ENCODE measurements around the gene CLIC2. TPM values are rescaled to one million over a fixed set of nuclear protein-coding genes. Genes with fewer than 3 reads are reported as not detected.
A peak's percentile ranks its signal among the peaks of the same experiment; 100 is the strongest.
"Not testable (repeated sequence)": the region's sequence is repeated elsewhere in the genome, so short reads cannot be mapped to it uniquely, and the experiment has no call there.

Gene CLIC2
- polyA plus RNA-seq, result 1 to 10 TPM in 3 of 4 donors, under 1 TPM in 1; 0.89 to 9.9 (median 5.8) TPM
- long read RNA-seq, donor 1, transcript CLIC2-202 (6 exons, 2,655 nt), result major isoform, 5 of 252 reads
- long read RNA-seq, donor 1, partial matches to known transcripts, result 247 of 252 reads
- long read RNA-seq, donor 1, other reads (novel, unspliced or antisense), result 0 of 252 reads
- long read RNA-seq, donor 2, partial matches to known transcripts, result 0 of 2 reads
- long read RNA-seq, donor 2, other reads (novel, unspliced or antisense), result 0 of 2 reads
- long read RNA-seq, donor 3, partial matches to known transcripts, result 42 of 43 reads
- long read RNA-seq, donor 3, other reads (novel, unspliced or antisense), result 0 of 43 reads
- long read RNA-seq, donor 4, result 0 reads
- long read RNA-seq, donor 5, result 0 reads
- long read RNA-seq, donor 6, partial matches to known transcripts, result 0 of 1 reads
- long read RNA-seq, donor 6, other reads (novel, unspliced or antisense), result 0 of 1 reads
- long read RNA-seq, donor 7, partial matches to known transcripts, result 0 of 3 reads
- long read RNA-seq, donor 7, other reads (novel, unspliced or antisense), result 0 of 3 reads
- long read RNA-seq, donor 8, result 0 reads
- long read RNA-seq, donor 9, result 0 reads
- long read RNA-seq, donor 10, partial matches to known transcripts, result 0 of 2 reads
- long read RNA-seq, donor 10, other reads (novel, unspliced or antisense), result 0 of 2 reads

- DNase-seq, result peak; percentile 1 to 4
- H3K9me3 ChIP-seq (ENCODE audit: control insufficient read depth in 2 of 2, insufficient read depth in 1 of 2, low read depth in 1 of 2, low read length in 1 of 2), result no peaks in the 10 kb centered on the region
- no peaks in the 10 kb centered on the region for H3K4me1 ChIP-seq (ENCODE audit: control insufficient read depth in 3 of 3, insufficient read depth in 2 of 3, low read depth in 1 of 3, low read length in 2 of 3)
- 33 to 37% (median 36%) methylated on average over 5 of the region's 5 CpGs for WGBS, 3 donors
- H3K27ac ChIP-seq (ENCODE audit: low read depth in 1 of 3, low read length in 2 of 3), result peak within 1 kb of the TSS in 1 of 3 donors; percentile 72
- H3K4me3 ChIP-seq (ENCODE audit: low read depth in 1 of 3, low read length in 3 of 3), result no peak within 1 kb of the TSS
- H3K36me3 ChIP-seq (ENCODE audit: control insufficient read depth in 3 of 3, insufficient read depth in 2 of 3, low read depth in 1 of 3, low read length in 3 of 3), result no peaks in the 10 kb centered on the region
- no peak for FAIRE-seq
- no peaks in the 10 kb centered on the region for H3K27me3 ChIP-seq (ENCODE audit: control insufficient read depth in 3 of 3, insufficient read depth in 3 of 3, low read length in 3 of 3)
Measured at GRCh38 chrX:155334486-155335336, at the start of gene CLIC2. CLIC2 (minus strand) TSS chrX:155334614; CDS start chrX:155334427, 187 bp downstream.

- H3K27me3 ChIP-seq (ENCODE audit: control insufficient read depth in 3 of 3, insufficient read depth in 3 of 3, low read length in 3 of 3); H3K27ac ChIP-seq (ENCODE audit: low read depth in 1 of 3, low read length in 2 of 3); FAIRE-seq; H3K4me3 ChIP-seq (ENCODE audit: low read depth in 1 of 3, low read length in 3 of 3); H3K9me3 ChIP-seq (ENCODE audit: control insufficient read depth in 2 of 2, insufficient read depth in 1 of 2, low read depth in 1 of 2, low read length in 1 of 2); DNase-seq; H3K36me3 ChIP-seq (ENCODE audit: control insufficient read depth in 3 of 3, insufficient read depth in 2 of 3, low read depth in 1 of 3, low read length in 3 of 3); H3K4me1 ChIP-seq (ENCODE audit: control insufficient read depth in 3 of 3, insufficient read depth in 2 of 3, low read depth in 1 of 3, low read length in 2 of 3): not testable (repeated sequence)
- WGBS, 3 donors, result no CpG with 5 or more reads among the region's 64 CpGs
Measured at GRCh38 chrX:155382529-155382967, 48.1 kb upstream of the CLIC2 start.

GRCh38 chrX:155381843-155382528 is 47.6 kb upstream of the CLIC2 start, which contains the start of gene F8A2:
F8A2 (plus strand) TSS chrX:155382095; CDS start chrX:155382115, 20 bp downstream.
- not testable (repeated sequence) for H3K4me3 ChIP-seq (ENCODE audit: low read depth in 1 of 3, low read length in 3 of 3); H3K9me3 ChIP-seq (ENCODE audit: control insufficient read depth in 2 of 2, insufficient read depth in 1 of 2, low read depth in 1 of 2, low read length in 1 of 2); H3K27me3 ChIP-seq (ENCODE audit: control insufficient read depth in 3 of 3, insufficient read depth in 3 of 3, low read length in 3 of 3); FAIRE-seq; H3K4me1 ChIP-seq (ENCODE audit: control insufficient read depth in 3 of 3, insufficient read depth in 2 of 3, low read depth in 1 of 3, low read length in 2 of 3); H3K27ac ChIP-seq (ENCODE audit: low read depth in 1 of 3, low read length in 2 of 3); H3K36me3 ChIP-seq (ENCODE audit: control insufficient read depth in 3 of 3, insufficient read depth in 2 of 3, low read depth in 1 of 3, low read length in 3 of 3); DNase-seq
- WGBS, 3 donors, result no CpG with 5 or more reads among the region's 90 CpGs

GRCh38 chrX:155379802-155380201 is 45.4 kb upstream of the CLIC2 start:
- H3K27me3 ChIP-seq (ENCODE audit: control insufficient read depth in 3 of 3, insufficient read depth in 3 of 3, low read length in 3 of 3); H3K4me1 ChIP-seq (ENCODE audit: control insufficient read depth in 3 of 3, insufficient read depth in 2 of 3, low read depth in 1 of 3, low read length in 2 of 3); H3K36me3 ChIP-seq (ENCODE audit: control insufficient read depth in 3 of 3, insufficient read depth in 2 of 3, low read depth in 1 of 3, low read length in 3 of 3); H3K4me3 ChIP-seq (ENCODE audit: low read depth in 1 of 3, low read length in 3 of 3); H3K9me3 ChIP-seq (ENCODE audit: control insufficient read depth in 2 of 2, insufficient read depth in 1 of 2, low read depth in 1 of 2, low read length in 1 of 2); DNase-seq; FAIRE-seq; H3K27ac ChIP-seq (ENCODE audit: low read depth in 1 of 3, low read length in 2 of 3): not testable (repeated sequence)
- no CpG with 5 or more reads among the region's 7 CpGs for WGBS, 3 donors

- H3K4me1 ChIP-seq (ENCODE audit: control insufficient read depth in 3 of 3, insufficient read depth in 2 of 3, low read depth in 1 of 3, low read length in 2 of 3); DNase-seq; H3K36me3 ChIP-seq (ENCODE audit: control insufficient read depth in 3 of 3, insufficient read depth in 2 of 3, low read depth in 1 of 3, low read length in 3 of 3); FAIRE-seq; H3K9me3 ChIP-seq (ENCODE audit: control insufficient read depth in 2 of 2, insufficient read depth in 1 of 2, low read depth in 1 of 2, low read length in 1 of 2); H3K27ac ChIP-seq (ENCODE audit: low read depth in 1 of 3, low read length in 2 of 3); H3K4me3 ChIP-seq (ENCODE audit: low read depth in 1 of 3, low read length in 3 of 3); H3K27me3 ChIP-seq (ENCODE audit: control insufficient read depth in 3 of 3, insufficient read depth in 3 of 3, low read length in 3 of 3): not testable (repeated sequence)
- WGBS, 3 donors, result no CpG with 5 or more reads among the region's 9 CpGs
Measured at GRCh38 chrX:155373777-155374458, 39.5 kb upstream of the CLIC2 start.

- not testable (repeated sequence) for H3K36me3 ChIP-seq (ENCODE audit: control insufficient read depth in 3 of 3, insufficient read depth in 2 of 3, low read depth in 1 of 3, low read length in 3 of 3); H3K27ac ChIP-seq (ENCODE audit: low read depth in 1 of 3, low read length in 2 of 3); H3K9me3 ChIP-seq (ENCODE audit: control insufficient read depth in 2 of 2, insufficient read depth in 1 of 2, low read depth in 1 of 2, low read length in 1 of 2); FAIRE-seq; H3K4me3 ChIP-seq (ENCODE audit: low read depth in 1 of 3, low read length in 3 of 3); DNase-seq; H3K4me1 ChIP-seq (ENCODE audit: control insufficient read depth in 3 of 3, insufficient read depth in 2 of 3, low read depth in 1 of 3, low read length in 2 of 3); H3K27me3 ChIP-seq (ENCODE audit: control insufficient read depth in 3 of 3, insufficient read depth in 3 of 3, low read length in 3 of 3)
- no CpG with 5 or more reads among the region's 7 CpGs for WGBS, 3 donors
Measured at GRCh38 chrX:155363712-155364111, 29.3 kb upstream of the CLIC2 start.

- H3K27ac ChIP-seq (ENCODE audit: low read depth in 1 of 3, low read length in 2 of 3); H3K4me1 ChIP-seq (ENCODE audit: control insufficient read depth in 3 of 3, insufficient read depth in 2 of 3, low read depth in 1 of 3, low read length in 2 of 3); FAIRE-seq; H3K36me3 ChIP-seq (ENCODE audit: control insufficient read depth in 3 of 3, insufficient read depth in 2 of 3, low read depth in 1 of 3, low read length in 3 of 3); DNase-seq; H3K9me3 ChIP-seq (ENCODE audit: control insufficient read depth in 2 of 2, insufficient read depth in 1 of 2, low read depth in 1 of 2, low read length in 1 of 2); H3K4me3 ChIP-seq (ENCODE audit: low read depth in 1 of 3, low read length in 3 of 3); H3K27me3 ChIP-seq (ENCODE audit: control insufficient read depth in 3 of 3, insufficient read depth in 3 of 3, low read length in 3 of 3): not testable (repeated sequence)
- no CpG with 5 or more reads among the region's 4 CpGs for WGBS, 3 donors
Measured at GRCh38 chrX:155349448-155349847, 15.0 kb upstream of the CLIC2 start.

All from small intestine (tissue), 16 donors.